ENCODE data around the gene MGMT. TPM values are rescaled to one million over a fixed set of nuclear protein-coding genes. Genes with fewer than 3 reads are reported as not detected.

The MGMT gene
- polyA plus RNA-seq, 1 of the 3 experiments (the other 2 are of a cell fraction) = 10.8 TPM

DNA sequence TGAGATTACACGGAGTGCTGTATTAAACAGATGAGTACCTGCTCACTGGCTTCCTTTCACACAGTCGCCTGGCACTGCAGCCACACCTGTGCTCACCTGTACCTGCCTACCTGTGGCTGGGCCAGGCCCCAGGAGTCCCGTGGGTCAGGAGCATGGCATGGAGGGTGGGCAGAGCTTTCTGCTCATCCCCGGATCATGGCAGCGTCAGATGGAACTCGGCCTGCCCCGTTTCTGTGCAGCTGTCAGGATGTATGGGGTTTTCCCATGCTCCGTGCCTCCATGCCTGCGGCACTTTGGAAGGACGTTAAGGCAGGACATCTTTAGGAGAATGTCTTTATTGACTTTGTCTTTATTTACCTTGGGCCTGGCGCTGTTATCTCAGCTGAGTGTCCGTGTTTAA, 112.2 kb downstream of the MGMT start:
- no peak overlapping the region for H2AFZ ChIP-seq (ENCODE audit: low read depth)
- no peak for TF ChIP-seq YY1 (IDR thresholded peaks at IDR 0.05; ENCODE audit: low read depth)
- no peak for TF ChIP-seq CHD2 (IDR thresholded peaks at IDR 0.05; ENCODE audit: low read length, partially characterized antibody)
- no peak for TF ChIP-seq MXI1 (IDR thresholded peaks at IDR 0.05; ENCODE audit: low read depth, low read length)
- TF ChIP-seq FOXM1 (IDR thresholded peaks at IDR 0.05; ENCODE audit: low read depth) = no peak
- TF ChIP-seq NFIC (IDR thresholded peaks at IDR 0.05; ENCODE audit: borderline replicate concordance) = no peak
- TF ChIP-seq MEF2A (IDR thresholded peaks at IDR 0.05; ENCODE audit: borderline replicate concordance, low read depth) = no peak
- TF ChIP-seq, protein P1, sequence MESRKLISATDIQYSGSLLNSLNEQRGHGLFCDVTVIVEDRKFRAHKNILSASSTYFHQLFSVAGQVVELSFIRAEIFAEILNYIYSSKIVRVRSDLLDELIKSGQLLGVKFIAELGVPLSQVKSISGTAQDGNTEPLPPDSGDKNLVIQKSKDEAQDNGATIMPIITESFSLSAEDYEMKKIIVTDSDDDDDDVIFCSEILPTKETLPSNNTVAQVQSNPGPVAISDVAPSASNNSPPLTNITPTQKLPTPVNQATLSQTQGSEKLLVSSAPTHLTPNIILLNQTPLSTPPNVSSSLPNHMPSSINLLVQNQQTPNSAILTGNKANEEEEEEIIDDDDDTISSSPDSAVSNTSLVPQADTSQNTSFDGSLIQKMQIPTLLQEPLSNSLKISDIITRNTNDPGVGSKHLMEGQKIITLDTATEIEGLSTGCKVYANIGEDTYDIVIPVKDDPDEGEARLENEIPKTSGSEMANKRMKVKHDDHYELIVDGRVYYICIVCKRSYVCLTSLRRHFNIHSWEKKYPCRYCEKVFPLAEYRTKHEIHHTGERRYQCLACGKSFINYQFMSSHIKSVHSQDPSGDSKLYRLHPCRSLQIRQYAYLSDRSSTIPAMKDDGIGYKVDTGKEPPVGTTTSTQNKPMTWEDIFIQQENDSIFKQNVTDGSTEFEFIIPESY (IDR thresholded peaks at IDR 0.05; ENCODE audit: borderline replicate concordance, low read depth) = no peak
- H3K27me3 ChIP-seq (ENCODE audit: insufficient read depth) = no peaks in the 10 kb centered on the region
- no peaks in the 10 kb centered on the region for H3F3A ChIP-seq (replicated peaks; ENCODE audit: insufficient read depth)
- ChIA-PET POLR2A (no interaction called here), CTCF (no interaction called here)
- no peak overlapping the region for H3K27ac ChIP-seq (ENCODE audit: low read depth in 2 of 2, low read length in 1 of 2)
- H4K20me1 ChIP-seq (ENCODE audit: insufficient read depth) = no peaks in the 10 kb centered on the region
- no peaks in the 10 kb centered on the region for H3K4me1 ChIP-seq (ENCODE audit: control insufficient read depth in 1 of 2, insufficient read depth in 2 of 2, low read depth in 1 of 2, low read length in 1 of 2)
- H3K9me2 ChIP-seq = no peaks in the 10 kb centered on the region
- no peaks in the 10 kb centered on the region for H3K79me2 ChIP-seq (ENCODE audit: insufficient read depth)
- DNase-seq = no peak
- no peaks in the 10 kb centered on the region for H3K9me3 ChIP-seq
- H3K4me2 ChIP-seq = no peak overlapping the region
- H3K36me3 ChIP-seq (replicated peaks in 1 of 2; ENCODE audit: control insufficient read depth in 1 of 2, insufficient read depth in 2 of 2, low read length in 1 of 2) = no peaks in the 10 kb centered on the region
- 57% methylated on average over 12 of the region's 12 CpGs for WGBS (ENCODE audit: low lambda C conversion rate)
- H3K9ac ChIP-seq = no peak overlapping the region
- H3K4me3 ChIP-seq (ENCODE audit: low read depth in 2 of 2, low read length in 1 of 2) = no peak overlapping the region

DNA sequence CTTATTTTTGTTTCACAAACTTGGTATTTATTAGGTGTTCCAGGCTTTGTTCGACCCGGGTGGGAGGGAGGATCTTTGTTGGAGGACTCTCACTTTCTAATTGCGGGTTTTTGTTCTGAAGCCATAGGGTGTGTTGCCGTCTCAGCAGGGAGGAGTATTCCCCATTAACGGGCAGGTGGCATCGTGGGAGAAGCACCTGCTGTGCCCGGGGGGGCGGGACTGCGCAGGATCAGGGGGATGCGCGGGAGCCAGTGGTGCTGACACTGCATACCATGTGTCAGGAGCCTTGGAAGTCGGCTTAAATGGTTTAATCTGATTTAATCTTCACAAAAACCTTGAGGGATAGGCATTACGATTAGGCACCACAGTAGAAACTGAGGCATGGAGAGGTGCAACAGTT, 113.0 kb downstream of the MGMT start:
- WGBS (ENCODE audit: low lambda C conversion rate) = 71% methylated on average over 11 of the region's 13 CpGs
- no peak overlapping the region for H3K27ac ChIP-seq (ENCODE audit: low read depth in 2 of 2, low read length in 1 of 2)
- no peak overlapping the region for H3K4me3 ChIP-seq (ENCODE audit: low read depth in 2 of 2, low read length in 1 of 2)
- H3K36me3 ChIP-seq (replicated peaks in 1 of 2; ENCODE audit: control insufficient read depth in 1 of 2, insufficient read depth in 2 of 2, low read length in 1 of 2) = no peaks in the 10 kb centered on the region
- H2AFZ ChIP-seq (ENCODE audit: low read depth) = no peak overlapping the region
- ChIA-PET CTCF (no interaction called here), POLR2A (no interaction called here)
- no peaks in the 10 kb centered on the region for H3F3A ChIP-seq (replicated peaks; ENCODE audit: insufficient read depth)
- H3K4me1 ChIP-seq (ENCODE audit: control insufficient read depth in 1 of 2, insufficient read depth in 2 of 2, low read depth in 1 of 2, low read length in 1 of 2) = no peaks in the 10 kb centered on the region
- TF ChIP-seq FOXM1 (IDR thresholded peaks at IDR 0.05; ENCODE audit: low read depth) (no peak), EZH2phosphoT487 (IDR thresholded peaks at IDR 0.05; ENCODE audit: borderline replicate concordance, low read depth) (no peak), RXRA (IDR thresholded peaks at IDR 0.05; ENCODE audit: borderline replicate concordance, low read depth) (no peak), RFX5 (IDR thresholded peaks at IDR 0.05; ENCODE audit: low read length) (no peak), NRF1 (IDR thresholded peaks at IDR 0.05; ENCODE audit: low read depth, low read length) (no peak), SIN3A (IDR thresholded peaks at IDR 0.05; ENCODE audit: borderline replicate concordance, low read depth, low read length) (no peak), FOSL2 (IDR thresholded peaks at IDR 0.05; ENCODE audit: borderline replicate concordance, low read depth) (no peak), MXI1 (IDR thresholded peaks at IDR 0.05; ENCODE audit: low read depth, low read length) (no peak), CHD2 (IDR thresholded peaks at IDR 0.05; ENCODE audit: low read length, partially characterized antibody) (no peak), TAF1 (IDR thresholded peaks at IDR 0.05; ENCODE audit: borderline replicate concordance, low read depth, low read length) (no peak), JUND (IDR thresholded peaks at IDR 0.05) (no peak), ELF1 (IDR thresholded peaks at IDR 0.05) (no peak)
- TF ChIP-seq, protein P2, sequence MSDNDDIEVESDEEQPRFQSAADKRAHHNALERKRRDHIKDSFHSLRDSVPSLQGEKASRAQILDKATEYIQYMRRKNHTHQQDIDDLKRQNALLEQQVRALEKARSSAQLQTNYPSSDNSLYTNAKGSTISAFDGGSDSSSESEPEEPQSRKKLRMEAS (IDR thresholded peaks at IDR 0.05; ENCODE audit: low read depth) = no peak
- TF ChIP-seq, protein P1 (IDR thresholded peaks at IDR 0.05; ENCODE audit: borderline replicate concordance, low read depth) = no peak
- TF ChIP-seq, protein P3, sequence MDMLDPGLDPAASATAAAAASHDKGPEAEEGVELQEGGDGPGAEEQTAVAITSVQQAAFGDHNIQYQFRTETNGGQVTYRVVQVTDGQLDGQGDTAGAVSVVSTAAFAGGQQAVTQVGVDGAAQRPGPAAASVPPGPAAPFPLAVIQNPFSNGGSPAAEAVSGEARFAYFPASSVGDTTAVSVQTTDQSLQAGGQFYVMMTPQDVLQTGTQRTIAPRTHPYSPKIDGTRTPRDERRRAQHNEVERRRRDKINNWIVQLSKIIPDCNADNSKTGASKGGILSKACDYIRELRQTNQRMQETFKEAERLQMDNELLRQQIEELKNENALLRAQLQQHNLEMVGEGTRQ (IDR thresholded peaks at IDR 0.05; ENCODE audit: borderline replicate concordance, low read depth, low read length) = no peak
- no peaks in the 10 kb centered on the region for H4K20me1 ChIP-seq (ENCODE audit: insufficient read depth)
- no peak for DNase-seq
- H3K9me2 ChIP-seq = no peaks in the 10 kb centered on the region
- H3K9ac ChIP-seq = no peak overlapping the region
- H3K79me2 ChIP-seq (ENCODE audit: insufficient read depth) = no peaks in the 10 kb centered on the region
- H3K9me3 ChIP-seq = no peaks in the 10 kb centered on the region
- H3K27me3 ChIP-seq (ENCODE audit: insufficient read depth) = no peaks in the 10 kb centered on the region
- no peak overlapping the region for H3K4me2 ChIP-seq

Data from SK-N-SH (cell line).